ENCODE data around the gene CCDC192. TPM values are rescaled to one million over a fixed set of nuclear protein-coding genes. Genes with fewer than 3 reads are reported as not detected.

The CCDC192 gene
- total RNA-seq, 4 donors from 2014 or later = 0.35 to 1.3 TPM; not detected in 2

DNA sequence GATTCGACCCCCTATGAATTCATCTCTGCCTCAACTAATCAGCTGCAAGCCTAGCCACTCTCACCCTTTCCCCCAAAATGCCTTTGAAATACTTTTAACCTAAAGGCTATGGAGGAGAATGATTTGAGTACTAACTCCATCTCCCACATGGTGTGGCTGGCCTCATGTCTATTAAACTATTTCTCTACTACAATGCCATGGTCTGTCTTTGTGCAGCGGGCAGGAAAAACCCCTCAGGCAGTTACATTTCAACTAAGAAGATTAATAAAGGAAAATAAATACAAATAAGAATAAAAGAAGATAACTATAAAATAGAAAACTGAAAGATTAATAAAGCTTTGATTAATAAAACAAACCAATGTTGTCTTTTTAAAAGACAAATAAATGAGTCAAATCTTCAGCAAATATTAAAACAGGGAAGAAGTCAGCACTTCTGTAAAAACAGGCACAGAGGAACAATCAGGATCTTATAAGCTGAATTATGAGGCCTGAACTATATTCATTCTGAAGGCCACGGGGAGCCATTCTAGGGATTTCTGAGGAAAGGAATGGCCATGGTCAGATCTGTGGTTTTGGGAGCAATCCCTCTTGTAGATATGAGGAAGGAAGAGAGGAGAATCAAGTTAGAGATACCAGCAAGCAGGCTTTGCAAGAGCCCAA is 264.3 kb downstream of the CCDC192 start:
- no peak for DNase-seq
- Histone ChIP-seq H3K27me3 (no peaks in the 10 kb centered on the region), H3K4me1 (no peaks in the 10 kb centered on the region), H3K4me3 (no peak overlapping the region), H3K27ac (no peak overlapping the region), H3K36me3 (no peaks in the 10 kb centered on the region), H3K9me3 (no peaks in the 10 kb centered on the region)
- TF ChIP-seq, protein P1, sequence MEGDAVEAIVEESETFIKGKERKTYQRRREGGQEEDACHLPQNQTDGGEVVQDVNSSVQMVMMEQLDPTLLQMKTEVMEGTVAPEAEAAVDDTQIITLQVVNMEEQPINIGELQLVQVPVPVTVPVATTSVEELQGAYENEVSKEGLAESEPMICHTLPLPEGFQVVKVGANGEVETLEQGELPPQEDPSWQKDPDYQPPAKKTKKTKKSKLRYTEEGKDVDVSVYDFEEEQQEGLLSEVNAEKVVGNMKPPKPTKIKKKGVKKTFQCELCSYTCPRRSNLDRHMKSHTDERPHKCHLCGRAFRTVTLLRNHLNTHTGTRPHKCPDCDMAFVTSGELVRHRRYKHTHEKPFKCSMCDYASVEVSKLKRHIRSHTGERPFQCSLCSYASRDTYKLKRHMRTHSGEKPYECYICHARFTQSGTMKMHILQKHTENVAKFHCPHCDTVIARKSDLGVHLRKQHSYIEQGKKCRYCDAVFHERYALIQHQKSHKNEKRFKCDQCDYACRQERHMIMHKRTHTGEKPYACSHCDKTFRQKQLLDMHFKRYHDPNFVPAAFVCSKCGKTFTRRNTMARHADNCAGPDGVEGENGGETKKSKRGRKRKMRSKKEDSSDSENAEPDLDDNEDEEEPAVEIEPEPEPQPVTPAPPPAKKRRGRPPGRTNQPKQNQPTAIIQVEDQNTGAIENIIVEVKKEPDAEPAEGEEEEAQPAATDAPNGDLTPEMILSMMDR (IDR thresholded peaks at IDR 0.05) = no peak
- no peak for TF ChIP-seq POLR2A (IDR thresholded peaks at IDR 0.05)
- intact Hi-C loops (cut with DNase I; ENCODE audit: low total_unique reads) = no loop called here

DNA sequence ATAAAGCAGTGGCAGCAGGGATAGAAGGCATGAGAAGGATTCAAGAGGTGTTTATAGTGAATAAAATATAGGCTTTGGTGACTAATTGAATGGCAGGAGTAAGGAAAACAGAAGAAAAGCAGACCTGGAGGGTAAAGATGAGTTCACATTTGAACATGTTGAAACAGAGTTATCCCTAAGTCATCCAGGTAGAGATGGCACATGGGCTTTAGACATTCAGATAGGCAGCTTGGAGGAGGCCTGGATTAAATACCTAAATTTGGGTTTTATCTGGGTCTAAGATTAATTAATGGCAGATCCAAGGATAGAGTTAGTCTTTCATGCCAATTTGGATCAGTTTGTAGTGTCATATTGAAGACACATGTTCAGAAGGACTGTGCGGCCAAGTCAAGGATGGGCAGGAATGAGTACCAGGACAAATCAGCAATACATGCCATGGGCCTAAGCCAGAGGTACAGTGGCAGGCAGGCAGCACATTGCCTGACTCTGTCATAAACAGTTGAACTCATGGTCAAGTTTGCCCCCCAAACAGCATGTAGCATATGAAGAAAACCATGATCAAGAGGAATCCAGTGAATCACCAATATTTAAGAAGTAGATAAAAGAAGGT is 264.9 kb downstream of the CCDC192 start:
- Histone ChIP-seq H3K36me3 (no peaks in the 10 kb centered on the region), H3K27ac (no peak overlapping the region), H3K9me3 (no peaks in the 10 kb centered on the region), H3K4me3 (no peak overlapping the region), H3K4me1 (no peaks in the 10 kb centered on the region), H3K27me3 (no peaks in the 10 kb centered on the region)
- no peak for TF ChIP-seq POLR2A (IDR thresholded peaks at IDR 0.05)
- TF ChIP-seq, protein P1 (IDR thresholded peaks at IDR 0.05) = no peak
- intact Hi-C loops (cut with DNase I; ENCODE audit: low total_unique reads) = no loop called here
- DNase-seq = no peak

DNA sequence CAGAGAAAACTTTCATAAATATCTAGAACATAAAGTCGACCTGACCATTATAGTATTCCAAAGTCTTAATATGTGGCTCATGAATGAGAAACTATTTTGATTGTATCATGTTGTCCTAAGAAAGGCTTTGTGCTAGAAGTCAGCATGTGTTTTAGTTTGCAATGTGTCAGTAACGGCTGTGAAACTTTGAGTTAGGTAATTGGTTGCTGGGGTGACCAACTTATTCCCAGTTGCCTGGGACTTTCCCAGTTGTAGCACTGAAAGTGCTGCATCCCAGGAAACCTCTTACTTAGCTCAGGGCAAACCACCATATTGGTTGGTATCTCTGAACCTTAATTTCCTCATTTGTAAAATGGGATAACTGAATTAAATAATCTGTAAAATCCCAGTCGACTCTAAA is 265.8 kb downstream of the CCDC192 start:
- no peak for TF ChIP-seq POLR2A (IDR thresholded peaks at IDR 0.05)
- TF ChIP-seq, protein P1 (IDR thresholded peaks at IDR 0.05) = no peak
- Histone ChIP-seq H3K4me3 (no peak overlapping the region), H3K4me1 (no peaks in the 10 kb centered on the region), H3K36me3 (no peaks in the 10 kb centered on the region), H3K27me3 (no peaks in the 10 kb centered on the region), H3K27ac (no peak overlapping the region), H3K9me3 (no peaks in the 10 kb centered on the region)
- DNase-seq = no peak
- intact Hi-C loops (cut with DNase I; ENCODE audit: low total_unique reads) = no loop called here

DNA sequence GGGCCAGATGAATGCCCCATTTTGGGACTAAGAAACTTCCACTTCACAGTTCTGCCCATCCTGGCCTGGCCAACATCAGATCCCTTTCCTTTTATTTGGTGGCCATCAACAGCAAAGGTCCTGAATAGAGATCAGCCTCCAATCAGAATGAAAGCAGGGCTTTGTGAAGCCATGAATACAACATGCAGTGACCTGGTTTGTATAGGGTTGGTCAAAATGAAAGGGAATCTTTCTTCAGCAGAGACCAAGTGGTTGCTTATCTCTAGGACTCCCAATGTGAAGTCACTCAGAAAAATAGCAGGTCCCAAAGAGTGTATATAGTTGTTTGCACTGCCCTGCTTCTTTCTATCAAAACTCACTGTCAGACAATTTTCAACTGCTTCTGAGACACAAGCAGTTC is 266.5 kb downstream of the CCDC192 start:
- DNase-seq = no peak
- TF ChIP-seq, protein P1 (IDR thresholded peaks at IDR 0.05) = no peak
- no peak for TF ChIP-seq POLR2A (IDR thresholded peaks at IDR 0.05)
- H3K4me1 ChIP-seq = no peaks in the 10 kb centered on the region
- no peak overlapping the region for H3K27ac ChIP-seq
- no peak overlapping the region for H3K4me3 ChIP-seq
- intact Hi-C loops (cut with DNase I; ENCODE audit: low total_unique reads) = no loop called here
- no peaks in the 10 kb centered on the region for H3K27me3 ChIP-seq
- H3K36me3 ChIP-seq = no peaks in the 10 kb centered on the region
- H3K9me3 ChIP-seq = no peaks in the 10 kb centered on the region

DNA sequence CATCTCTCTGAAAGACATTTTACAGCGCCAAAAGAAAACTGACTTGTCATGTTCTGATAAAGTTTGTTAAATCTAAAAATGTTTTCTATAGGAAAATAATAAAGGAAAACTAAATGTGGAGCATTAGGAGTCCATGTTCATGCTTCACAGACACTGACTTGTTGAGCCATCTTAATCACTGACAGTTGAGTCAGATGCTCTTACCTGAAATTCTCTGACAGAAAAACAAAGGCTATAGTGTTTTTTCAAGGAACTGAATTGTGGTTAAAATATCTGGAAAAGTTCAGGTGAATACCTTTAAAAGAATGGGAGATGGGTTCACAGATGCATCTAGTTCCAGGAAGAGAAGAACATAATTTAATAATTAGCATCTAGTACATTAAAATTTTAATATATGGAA is 266.9 kb downstream of the CCDC192 start:
- H3K27ac ChIP-seq = no peak overlapping the region
- no peak for DNase-seq
- H3K9me3 ChIP-seq = no peaks in the 10 kb centered on the region
- TF ChIP-seq, protein P1 (IDR thresholded peaks at IDR 0.05) = no peak
- no peak for TF ChIP-seq POLR2A (IDR thresholded peaks at IDR 0.05)
- intact Hi-C loops (cut with DNase I; ENCODE audit: low total_unique reads) = no loop called here
- H3K4me3 ChIP-seq = no peak overlapping the region
- no peaks in the 10 kb centered on the region for H3K36me3 ChIP-seq
- H3K27me3 ChIP-seq = no peaks in the 10 kb centered on the region
- no peaks in the 10 kb centered on the region for H3K4me1 ChIP-seq
